ENCODE measurements around the gene CAMKK1. TPM values are rescaled to one million over a fixed set of nuclear protein-coding genes. Genes with fewer than 3 reads are reported as not detected.

CAMKK1 gene
- total and polyA plus RNA-seq, 2 donors (not counting 3 experiments of a cell fraction or from before 2014, with no cell fraction given) = 4.5 to 6.1 TPM

DNA sequence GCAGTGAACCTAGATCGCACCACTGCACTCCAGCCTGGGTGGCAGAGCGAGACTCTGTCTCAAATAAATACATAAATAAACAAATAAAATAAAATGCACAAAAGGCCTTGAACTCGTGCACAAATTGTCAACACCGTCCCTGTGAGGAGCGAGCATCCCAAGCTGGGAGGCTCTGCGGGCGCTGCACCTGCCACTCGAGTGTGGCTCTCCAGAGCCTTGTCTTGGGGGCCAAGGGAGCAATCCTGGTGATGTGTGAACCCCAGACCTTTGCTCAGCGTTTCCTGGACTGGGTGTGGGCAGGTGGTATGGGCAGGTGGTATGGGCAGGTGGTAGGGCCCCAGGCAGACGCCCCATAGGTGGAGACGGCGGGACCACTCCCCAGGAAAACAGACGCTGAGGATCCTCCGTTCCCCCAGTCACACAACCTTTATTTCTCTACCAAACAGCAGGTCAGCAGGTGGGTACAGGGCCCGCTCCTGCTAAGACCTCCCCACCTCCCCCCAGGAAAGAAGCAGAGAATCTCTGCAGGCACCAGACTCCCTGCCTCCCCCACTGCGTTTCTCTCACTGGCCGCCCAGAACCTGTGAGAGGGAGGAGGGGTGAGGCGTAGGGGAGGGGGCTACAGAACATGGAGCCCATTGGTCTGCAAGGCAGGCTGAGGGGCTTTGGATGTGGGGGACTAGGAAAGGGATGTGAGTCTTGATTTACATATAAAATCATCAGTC, 30.8 kb upstream of the CAMKK1 start:
- FAIRE-seq = no peak
- dilution Hi-C loops (cut with MboI; ENCODE audit: extremely low pct_ligation_motif_present, low sequenced_read_pairs) = no loop called here

DNA sequence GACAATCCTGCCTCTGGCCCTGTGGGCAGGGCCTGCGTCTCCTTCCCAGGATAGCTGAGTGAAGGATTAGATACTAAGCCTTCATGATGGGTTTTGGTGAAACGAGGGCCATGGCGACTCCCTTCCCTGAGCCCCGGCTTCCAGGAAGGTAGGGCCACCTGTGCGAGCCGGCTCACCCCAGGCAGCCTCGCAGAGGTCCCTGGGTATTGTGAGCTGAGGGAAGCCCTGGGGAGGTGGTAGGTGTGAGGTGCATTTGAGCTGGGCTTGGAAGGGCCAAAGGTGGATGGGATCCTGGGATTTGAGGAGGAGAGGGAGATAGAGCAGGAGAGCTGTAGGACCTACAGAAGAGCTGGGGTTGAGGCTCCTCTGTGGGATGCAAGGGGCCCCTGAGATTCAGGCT, 29.9 kb upstream of the CAMKK1 start:
- Histone ChIP-seq H3K9me1 (replicated peaks; ENCODE audit: control insufficient read depth, extremely low read depth, insufficient read depth, low read length) (no peaks in the 10 kb centered on the region), H3K36me3 (ENCODE audit: control insufficient read depth in 2 of 2, extremely low read depth in 1 of 2, insufficient read depth in 2 of 2, low read length in 2 of 2) (no peaks in the 10 kb centered on the region), H2AFZ (ENCODE audit: low read depth, low read length) (no peak overlapping the region), H3K27ac (ENCODE audit: insufficient read depth, low read depth, low read length) (no peak overlapping the region), H3K4me1 (ENCODE audit: control insufficient read depth, extremely low read depth, insufficient read depth, low read length) (no peaks in the 10 kb centered on the region), H3K79me2 (ENCODE audit: control insufficient read depth, insufficient read depth, low read length) (no peaks in the 10 kb centered on the region), H3K27me3 (ENCODE audit: control insufficient read depth in 2 of 2, insufficient read depth in 2 of 2, low read length in 2 of 2) (no peaks in the 10 kb centered on the region), H3K9ac (replicated peaks; ENCODE audit: extremely low read depth, insufficient read depth, low read length) (no peak overlapping the region), H3K9me3 (replicated peaks; ENCODE audit: control insufficient read depth, insufficient read depth, low read length) (no peaks in the 10 kb centered on the region), H3K4me2 (ENCODE audit: insufficient read depth, low read length) (no peak overlapping the region), H3K4me3 (replicated peaks in 1 of 3; ENCODE audit: insufficient read depth in 1 of 3, low read depth in 1 of 3, low read length in 3 of 3) (no peak overlapping the region), H4K20me1 (replicated peaks; ENCODE audit: control insufficient read depth, extremely low read depth, insufficient read depth, low read length) (no peaks in the 10 kb centered on the region)
- DNase-seq (ENCODE audit: low read depth, low spot score) (no peak), FAIRE-seq (no peak)
- dilution Hi-C loops (cut with MboI; ENCODE audit: extremely low pct_ligation_motif_present, low sequenced_read_pairs) (no loop called here), intact Hi-C loops (cut with micrococcal nuclease) (no loop called here)
- CTCF ChIA-PET = interaction anchor here (2.0 to 5.1 kb wide), 2 partner anchors 9 to 12 kb away, joined by 11 to 31 read pairs; no protein-coding TSS in a partner anchor
- no TSS peak for BruUV-seq (replicated peaks)
- POLR2A ChIA-PET = no interaction called here
- no peak for TF ChIP-seq GATA2 (IDR thresholded peaks at IDR 0.05; ENCODE audit: insufficient read depth, insufficient read length, low read depth, low read length)
- TF ChIP-seq POLR2A (IDR thresholded peaks at IDR 0.05; ENCODE audit: low read depth, low read length) = no peak
- TF ChIP-seq, protein P1, sequence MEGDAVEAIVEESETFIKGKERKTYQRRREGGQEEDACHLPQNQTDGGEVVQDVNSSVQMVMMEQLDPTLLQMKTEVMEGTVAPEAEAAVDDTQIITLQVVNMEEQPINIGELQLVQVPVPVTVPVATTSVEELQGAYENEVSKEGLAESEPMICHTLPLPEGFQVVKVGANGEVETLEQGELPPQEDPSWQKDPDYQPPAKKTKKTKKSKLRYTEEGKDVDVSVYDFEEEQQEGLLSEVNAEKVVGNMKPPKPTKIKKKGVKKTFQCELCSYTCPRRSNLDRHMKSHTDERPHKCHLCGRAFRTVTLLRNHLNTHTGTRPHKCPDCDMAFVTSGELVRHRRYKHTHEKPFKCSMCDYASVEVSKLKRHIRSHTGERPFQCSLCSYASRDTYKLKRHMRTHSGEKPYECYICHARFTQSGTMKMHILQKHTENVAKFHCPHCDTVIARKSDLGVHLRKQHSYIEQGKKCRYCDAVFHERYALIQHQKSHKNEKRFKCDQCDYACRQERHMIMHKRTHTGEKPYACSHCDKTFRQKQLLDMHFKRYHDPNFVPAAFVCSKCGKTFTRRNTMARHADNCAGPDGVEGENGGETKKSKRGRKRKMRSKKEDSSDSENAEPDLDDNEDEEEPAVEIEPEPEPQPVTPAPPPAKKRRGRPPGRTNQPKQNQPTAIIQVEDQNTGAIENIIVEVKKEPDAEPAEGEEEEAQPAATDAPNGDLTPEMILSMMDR (IDR thresholded peaks at IDR 0.05; ENCODE audit: extremely low read depth in 1 of 2, insufficient read depth in 1 of 2, low read depth in 1 of 2, low read length in 2 of 2) = no peak
- no peak for TF ChIP-seq POLR2AphosphoS5 (IDR thresholded peaks at IDR 0.05; ENCODE audit: insufficient read depth, low read depth, low read length)
- TF ChIP-seq MAX (IDR thresholded peaks at IDR 0.05; ENCODE audit: insufficient read depth, insufficient read length) = no peak
- no peak for TF ChIP-seq EZH2 (IDR thresholded peaks at IDR 0.05; ENCODE audit: borderline replicate concordance, low read depth, low read length, severe bottlenecking)
- TF ChIP-seq MYC (IDR thresholded peaks at IDR 0.05; ENCODE audit: low read depth, low read length) = no peak
- TF ChIP-seq JUN (IDR thresholded peaks at IDR 0.05; ENCODE audit: borderline replicate concordance, insufficient read depth, insufficient read length, low read depth) = no peak
- TF ChIP-seq FOS (IDR thresholded peaks at IDR 0.05; ENCODE audit: borderline replicate concordance, insufficient read depth, low read length) = no peak

More for the DNA sequence above, 30.8 kb upstream of the CAMKK1 start:
- Histone ChIP-seq H3K4me2 (ENCODE audit: insufficient read depth, low read length) (no peak overlapping the region), H3K79me2 (ENCODE audit: control insufficient read depth, insufficient read depth, low read length) (no peaks in the 10 kb centered on the region), H3K4me1 (ENCODE audit: control insufficient read depth, extremely low read depth, insufficient read depth, low read length) (no peaks in the 10 kb centered on the region), H3K4me3 (replicated peaks in 1 of 3; ENCODE audit: insufficient read depth in 1 of 3, low read depth in 1 of 3, low read length in 3 of 3) (no peak overlapping the region), H4K20me1 (replicated peaks; ENCODE audit: control insufficient read depth, extremely low read depth, insufficient read depth, low read length) (no peaks in the 10 kb centered on the region), H3K27ac (ENCODE audit: insufficient read depth, low read depth, low read length) (no peak overlapping the region), H2AFZ (ENCODE audit: low read depth, low read length) (no peak overlapping the region), H3K9ac (replicated peaks; ENCODE audit: extremely low read depth, insufficient read depth, low read length) (no peak overlapping the region), H3K9me3 (replicated peaks; ENCODE audit: control insufficient read depth, insufficient read depth, low read length) (no peaks in the 10 kb centered on the region), H3K36me3 (ENCODE audit: control insufficient read depth in 2 of 2, extremely low read depth in 1 of 2, insufficient read depth in 2 of 2, low read length in 2 of 2) (no peaks in the 10 kb centered on the region), H3K9me1 (replicated peaks; ENCODE audit: control insufficient read depth, extremely low read depth, insufficient read depth, low read length) (no peaks in the 10 kb centered on the region), H3K27me3 (ENCODE audit: control insufficient read depth in 2 of 2, insufficient read depth in 2 of 2, low read length in 2 of 2) (no peaks in the 10 kb centered on the region)
- no peak for TF ChIP-seq FOS (IDR thresholded peaks at IDR 0.05; ENCODE audit: borderline replicate concordance, insufficient read depth, low read length)
- TF ChIP-seq POLR2AphosphoS5 (IDR thresholded peaks at IDR 0.05; ENCODE audit: insufficient read depth, low read depth, low read length) = no peak
- ChIA-PET CTCF (interaction anchor here (2.0 to 5.1 kb wide), 2 partner anchors 10 to 11 kb away, joined by 11 to 31 read pairs; no protein-coding TSS in a partner anchor), POLR2A (no interaction called here)
- intact Hi-C loops (cut with micrococcal nuclease) = no loop called here
- no peak for DNase-seq (ENCODE audit: low read depth, low spot score)
- BruUV-seq (replicated peaks) = no TSS peak

Data from endothelial cell of umbilical vein (primary cell).